ENCODE results near the gene HOXB4. TPM values are rescaled to one million over a fixed set of nuclear protein-coding genes. Genes with fewer than 3 reads are reported as not detected.

The HOXB4 gene
- total RNA-seq, 2 donors from 2014 or later: 5.0 to 6.9 TPM

DNA sequence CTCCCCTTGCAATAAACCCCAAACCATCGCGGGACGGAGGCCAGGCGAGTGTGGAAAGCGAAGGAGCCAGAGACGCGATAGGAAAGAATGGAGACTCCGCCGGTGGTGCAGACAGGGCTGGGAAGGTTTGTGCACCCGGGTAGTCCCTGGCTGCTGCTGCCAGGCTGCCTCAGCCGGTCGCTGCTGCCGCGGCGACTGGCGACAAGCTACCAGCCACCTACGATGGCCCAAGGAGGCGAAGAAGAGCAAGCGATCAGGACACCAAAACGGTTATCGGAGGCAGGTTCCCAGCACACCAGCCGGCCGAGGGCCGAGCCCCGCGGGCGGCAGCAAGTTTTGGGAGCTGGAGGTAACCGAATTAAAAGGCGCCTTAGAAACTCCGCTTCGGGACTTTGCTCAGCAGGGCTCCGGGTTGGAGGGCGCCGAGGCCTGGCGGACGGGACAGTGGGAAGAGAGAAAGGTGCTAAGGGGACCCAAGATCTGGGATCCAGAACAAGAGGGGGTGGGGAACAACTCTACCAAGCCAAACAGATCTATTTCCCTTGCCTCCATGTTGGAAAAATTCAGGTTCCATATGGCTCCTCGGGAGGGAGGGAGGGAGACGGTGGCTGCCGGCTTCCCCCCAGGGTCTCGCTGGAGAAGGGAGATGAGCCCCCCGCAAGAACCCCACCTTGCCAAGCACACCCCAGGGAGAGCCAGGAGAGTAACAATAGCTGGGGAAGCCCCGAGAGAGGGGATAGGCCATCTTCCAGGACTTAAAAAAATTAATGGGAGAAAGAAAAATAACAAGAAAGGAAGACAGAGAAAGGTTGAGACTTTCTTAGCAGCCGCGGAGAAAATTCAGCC is 23.5 kb downstream of the HOXB4 start:
- intact Hi-C loops (cut with DNase I): no loop called here

DNA sequence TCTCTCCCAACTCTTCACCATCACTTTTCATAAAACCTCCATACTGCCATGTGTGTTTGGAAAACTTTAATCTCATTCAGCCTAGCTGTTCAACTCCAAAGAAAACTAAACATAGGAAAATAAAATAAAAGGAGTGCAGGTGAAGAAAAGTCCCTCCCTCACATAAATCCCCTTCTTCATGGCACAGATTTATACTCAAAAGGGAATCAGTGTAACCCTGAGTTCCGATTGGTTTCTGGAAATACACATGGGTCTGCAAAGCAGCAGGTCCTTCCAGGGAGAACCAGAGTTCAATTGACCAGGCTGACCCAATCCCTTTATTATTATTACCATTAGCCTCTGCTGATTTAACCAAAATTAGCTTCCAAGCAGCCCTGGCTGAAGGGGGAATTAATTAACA is 24.3 kb downstream of the HOXB4 start:
- no peak for DNase-seq (ENCODE audit: low spot score)
- intact Hi-C loops (cut with DNase I): no loop called here

More for the DNA sequence above, 23.5 kb downstream of the HOXB4 start:
- DNase-seq (ENCODE audit: low spot score): no peak

DNA sequence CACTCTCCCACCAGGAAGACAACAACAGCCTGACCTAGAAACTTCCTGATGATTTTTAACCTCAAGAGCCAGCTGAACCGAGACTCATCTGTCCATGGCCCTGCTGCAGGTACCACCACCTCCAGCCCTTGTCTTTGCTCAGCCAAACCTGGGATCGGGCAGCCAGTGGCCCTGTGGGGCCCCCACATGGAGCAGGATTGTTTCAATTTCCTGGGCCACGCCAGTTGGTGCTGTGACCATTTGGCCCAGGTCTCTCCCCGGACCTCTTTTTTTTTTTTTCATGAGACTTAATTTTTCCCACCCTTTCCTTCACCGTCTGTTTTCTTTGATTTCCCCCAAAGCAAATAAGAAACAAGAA is 25.0 kb downstream of the HOXB4 start:
- intact Hi-C loops (cut with DNase I): no loop called here
- DNase-seq (ENCODE audit: low spot score): no peak

GRCh38 chr17:48552466-48553189 is 25.5 kb downstream of the HOXB4 start:
- intact Hi-C loops (cut with DNase I): no loop called here
- no peak for DNase-seq (ENCODE audit: low spot score)

- DNase-seq (ENCODE audit: low spot score): no peak
Observed at GRCh38 chr17:48551596-48552465, 26.3 kb downstream of the HOXB4 start.

GRCh38 chr17:48551214-48551555 is 27.0 kb downstream of the HOXB4 start:
- intact Hi-C loops (cut with DNase I): no loop called here
- DNase-seq (ENCODE audit: low spot score): no peak

More at GRCh38 chr17:48551596-48552465, 26.3 kb downstream of the HOXB4 start:
- intact Hi-C loops (cut with DNase I): no loop called here

DNA sequence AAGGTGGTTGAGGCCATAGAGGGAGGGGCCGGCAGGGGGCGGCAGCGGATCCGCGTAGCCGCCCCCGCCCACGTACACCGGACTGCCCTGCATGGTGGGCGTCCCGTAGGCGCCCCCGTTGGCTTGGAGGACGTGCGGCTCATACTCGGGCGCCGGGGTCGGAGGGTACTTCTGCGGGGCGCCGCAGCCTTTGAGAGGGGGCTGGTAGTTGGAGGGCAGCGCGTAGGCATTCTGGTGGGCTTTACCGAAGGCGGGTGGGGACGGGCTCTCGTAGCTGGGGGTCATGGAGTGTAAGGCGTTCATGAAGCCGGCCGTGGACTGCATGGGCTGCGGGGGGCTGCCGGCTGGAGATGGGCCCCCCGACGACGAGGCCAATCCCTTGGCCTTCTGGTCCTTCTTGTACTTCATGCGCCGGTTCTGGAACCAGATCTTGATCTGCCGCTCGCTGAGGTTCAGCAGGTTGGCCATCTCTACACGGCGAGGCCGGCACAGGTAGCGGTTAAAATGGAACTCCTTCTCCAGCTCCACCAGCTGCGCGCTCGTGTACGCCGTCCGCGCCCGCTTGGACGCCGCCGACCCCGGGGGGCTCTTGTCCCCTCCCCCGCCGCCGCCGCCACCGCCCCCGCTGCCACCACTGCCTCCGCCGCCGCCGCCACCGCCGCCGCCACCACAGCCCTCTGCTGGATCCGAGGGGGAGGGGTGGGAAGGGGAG is 27.5 kb downstream of the HOXB4 start:
- no peak for DNase-seq (ENCODE audit: low spot score)
- intact Hi-C loops (cut with DNase I): no loop called here

DNA sequence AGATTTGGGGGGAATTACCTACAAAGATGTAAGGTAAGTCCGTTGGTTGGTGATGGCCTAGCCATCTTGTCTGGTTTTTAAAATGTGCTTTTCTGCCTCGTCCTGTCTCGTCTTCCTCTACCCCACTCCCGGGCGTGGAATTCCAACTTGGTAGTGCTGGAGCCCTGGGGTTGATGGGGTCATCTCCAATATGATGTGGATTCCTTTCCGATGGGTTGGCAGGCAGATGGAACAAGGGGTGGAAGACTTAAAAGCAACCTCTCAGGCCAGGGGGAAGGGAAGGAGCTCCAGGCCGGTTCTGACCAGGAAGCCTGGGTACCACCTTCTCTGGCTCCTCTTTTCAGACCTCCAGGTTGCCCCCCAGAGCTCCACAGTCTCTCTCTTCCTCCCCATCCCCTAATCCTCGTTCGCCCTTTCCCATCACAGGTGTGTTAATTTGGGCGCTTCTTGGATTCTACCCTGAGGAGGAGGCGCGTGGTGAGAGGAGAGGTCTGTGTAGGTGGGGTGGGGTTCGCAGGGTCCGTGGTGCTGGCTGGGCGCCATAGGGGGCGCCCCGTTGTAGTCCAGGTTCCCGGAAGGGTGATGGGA is 28.1 kb downstream of the HOXB4 start:
- intact Hi-C loops (cut with DNase I): no loop called here

DNA sequence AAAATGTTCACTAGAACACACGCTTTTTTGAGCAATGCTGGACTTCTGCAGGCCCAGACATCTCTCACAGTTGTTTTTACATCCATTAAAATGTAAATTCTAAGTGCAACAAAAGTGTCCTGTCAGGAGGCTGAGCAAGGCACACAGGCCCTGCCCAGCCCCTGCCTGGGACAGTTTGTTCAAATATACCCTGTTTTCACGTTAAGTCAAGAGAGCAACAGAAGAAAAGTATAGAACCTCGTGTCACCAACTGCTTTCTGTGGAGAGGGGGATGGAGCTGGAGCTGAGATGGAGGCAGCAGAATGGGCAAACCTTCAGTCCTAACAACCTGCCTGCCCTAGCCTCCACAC is 28.9 kb downstream of the HOXB4 start:
- intact Hi-C loops (cut with DNase I): no loop called here
- no peak for DNase-seq (ENCODE audit: low spot score)

More for the DNA sequence above, 28.1 kb downstream of the HOXB4 start:
- no peak for DNase-seq (ENCODE audit: low spot score)

DNA sequence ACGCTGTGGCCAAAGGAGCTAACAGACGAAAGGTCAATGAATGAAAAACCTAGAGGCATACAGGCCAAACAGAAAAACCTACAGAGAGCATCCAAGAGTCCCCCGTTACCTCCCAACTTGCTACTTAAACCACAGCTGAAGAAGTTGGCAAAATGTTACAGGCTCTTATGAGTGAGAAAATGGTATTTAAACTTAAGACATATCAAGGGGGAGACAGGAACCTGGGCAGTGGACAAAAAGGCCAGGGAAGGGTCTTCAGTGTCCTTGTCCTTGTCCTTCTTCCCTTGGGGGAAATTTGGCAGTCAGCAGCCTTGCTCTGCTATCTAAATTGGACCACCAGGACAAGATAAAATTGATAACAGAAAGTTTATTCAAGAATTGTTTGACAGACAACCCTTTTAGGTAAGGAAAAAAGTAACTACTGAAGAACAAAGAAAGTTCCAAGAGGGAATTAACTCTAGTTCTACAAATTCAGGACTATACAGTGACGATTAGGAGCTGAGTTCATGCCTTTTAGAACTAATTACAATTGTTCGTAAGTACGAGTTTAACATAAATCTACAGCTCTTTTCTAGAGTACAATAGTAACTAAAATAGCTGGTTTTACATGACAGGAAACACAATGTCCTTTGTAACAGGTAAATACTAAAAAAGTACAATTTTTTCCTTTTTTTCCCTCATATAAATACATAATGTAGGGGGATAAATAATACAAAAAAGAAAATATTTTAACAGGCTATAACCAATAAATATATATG is 29.4 kb downstream of the HOXB4 start:
- intact Hi-C loops (cut with DNase I): no loop called here
- DNase-seq (ENCODE audit: low spot score): no peak

DNA sequence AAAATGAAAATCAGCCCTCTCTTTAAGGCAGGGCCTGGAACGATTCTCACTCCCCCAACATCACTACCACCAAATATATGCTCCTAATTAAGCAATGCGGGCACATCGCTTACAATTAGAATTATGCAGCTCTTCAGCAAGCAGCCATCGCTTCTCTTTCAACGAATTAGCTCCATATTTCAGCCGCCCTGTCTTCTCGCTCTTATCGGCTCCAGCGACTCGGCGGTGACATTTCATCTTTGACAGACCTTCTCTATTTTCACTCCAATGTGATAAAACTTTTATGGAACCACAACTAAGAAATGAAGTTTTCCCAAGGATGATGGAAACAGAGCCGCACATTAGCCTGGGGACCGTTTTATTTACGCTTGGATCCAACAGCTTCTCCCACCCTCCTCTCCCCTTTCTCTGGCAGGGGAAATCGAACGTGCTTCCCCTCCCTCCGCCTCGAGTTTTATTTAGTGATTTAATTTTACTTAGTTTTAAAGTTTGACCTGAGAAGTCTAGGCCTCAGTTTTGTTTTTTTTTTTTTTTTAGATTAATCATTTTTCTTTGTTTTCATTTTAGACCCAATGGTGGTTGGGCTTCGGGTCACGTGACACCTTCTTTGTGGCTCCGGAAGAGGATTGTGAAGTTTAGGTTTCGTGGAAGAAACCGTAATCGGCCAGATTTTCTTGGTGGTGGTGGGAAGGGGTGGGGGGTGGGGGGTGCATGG is 30.2 kb downstream of the HOXB4 start:
- DNase-seq (ENCODE audit: low spot score): no peak
- intact Hi-C loops (cut with DNase I): loop anchor here in 1 of 2 donors (2.0 kb wide), 1 partner anchor 23 kb away; no protein-coding TSS in a partner anchor

GRCh38 chr17:48546924-48547807 is 31.0 kb downstream of the HOXB4 start:
- DNase-seq (ENCODE audit: low spot score): no peak
- intact Hi-C loops (cut with DNase I): loop anchor here in 1 of 2 donors (2.0 kb wide), 1 partner anchor 24 kb away; no protein-coding TSS in a partner anchor

GRCh38 chr17:48546137-48546923 is 31.8 kb downstream of the HOXB4 start:
- intact Hi-C loops (cut with DNase I): loop anchor here in 1 of 2 donors (2.0 kb wide), 1 partner anchor 24 kb away; no protein-coding TSS in a partner anchor
- DNase-seq (ENCODE audit: low spot score): no peak

DNA sequence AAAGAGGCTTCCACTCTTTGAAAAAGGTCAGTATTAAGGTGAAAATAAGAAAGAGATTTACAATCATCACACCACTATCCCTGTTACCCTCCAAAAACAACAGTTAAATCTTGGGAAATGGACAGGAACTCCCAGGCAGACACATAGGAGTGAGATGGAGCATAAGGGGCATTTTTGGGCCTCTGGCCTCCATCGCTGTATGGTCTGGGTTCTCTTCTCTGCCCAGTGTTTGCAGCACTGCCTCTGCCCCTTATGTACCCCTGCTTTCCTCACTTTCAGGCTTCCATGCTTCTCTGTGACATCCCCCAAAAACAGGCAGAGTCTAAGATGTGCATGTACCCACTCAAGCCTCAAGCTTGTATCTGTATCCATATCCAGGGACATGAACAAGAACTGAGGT is 32.6 kb downstream of the HOXB4 start:
- DNase-seq (ENCODE audit: low spot score): no peak
- intact Hi-C loops (cut with DNase I): no loop called here

GRCh38 chr17:48545022-48545375 is 33.2 kb downstream of the HOXB4 start, which contains the start of gene HOXB2:
Gene HOXB2 (minus strand): TSS chr17:48545109. CDS start chr17:48544911, 198 bp downstream.
- no peak for DNase-seq (ENCODE audit: low spot score)
- intact Hi-C loops (cut with DNase I): no loop called here
